ENCODE measurements around the gene C1orf232. TPM values are rescaled to one million over a fixed set of nuclear protein-coding genes. Genes with fewer than 3 reads are reported as not detected.

Gene C1orf232
- total and polyA plus RNA-seq, 9 of the 15 experiments (the other 6 are each of a cell fraction or from before 2014, with no cell fraction given), result not detected

DNA sequence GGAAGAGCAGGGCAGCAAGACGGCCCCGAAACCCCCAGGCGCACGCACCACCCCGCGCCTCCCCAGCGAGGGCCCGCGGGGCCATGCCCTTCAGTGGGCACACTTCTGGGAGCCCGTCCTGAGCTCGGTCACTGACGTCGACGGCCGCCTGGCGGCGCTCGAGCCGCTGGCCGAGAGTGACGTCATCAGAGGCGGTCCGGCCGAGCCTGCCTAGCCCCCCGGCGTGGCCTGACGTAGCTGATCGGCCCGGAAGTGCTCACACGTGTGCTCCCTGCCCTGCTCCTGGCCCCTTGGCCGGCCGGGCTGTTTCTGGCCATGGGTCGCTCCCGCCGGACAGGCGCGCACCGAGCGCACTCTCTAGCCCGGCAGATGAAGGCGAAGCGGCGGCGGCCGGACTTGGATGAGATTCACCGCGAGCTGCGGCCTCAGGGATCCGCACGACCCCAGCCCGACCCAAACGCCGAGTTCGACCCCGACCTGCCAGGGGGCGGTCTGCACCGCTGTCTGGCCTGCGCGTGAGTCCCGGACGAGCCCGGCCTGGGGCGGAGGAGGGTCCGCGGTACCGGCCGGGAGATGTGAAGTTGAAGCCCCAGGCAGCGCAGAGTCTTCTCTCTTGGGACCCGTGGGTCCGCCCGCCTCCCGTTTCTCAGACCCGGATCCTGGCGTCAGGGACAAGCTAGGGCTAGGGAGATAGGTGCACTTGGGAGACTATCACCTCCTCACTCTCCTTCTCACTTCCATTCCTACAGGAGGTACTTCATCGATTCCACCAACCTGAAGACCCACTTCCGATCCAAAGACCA lies 1.1 kb upstream of the C1orf232 start, which contains the start of gene ZNF593 (continued):
- TF ChIP-seq NFRKB (IDR thresholded peaks at IDR 0.05; ENCODE audit: low read depth) (0 out of 2 replicates have a peak, but pooled peaks have one; percentile 46), ZNF324 (CRISPR knock-in tag; IDR thresholded peaks at IDR 0.05) (no peak), E2F3 (CRISPR knock-in tag; IDR thresholded peaks at IDR 0.05) (peak; percentile 23; the same call in 1 of the 2 replicates), NUFIP1 (IDR thresholded peaks at IDR 0.05; ENCODE audit: partially characterized antibody) (no peak), HNRNPLL (IDR thresholded peaks at IDR 0.05; ENCODE audit: low read depth, low read length, poor library complexity, severe bottlenecking) (no peak), SMARCC2 (IDR thresholded peaks at IDR 0.05; ENCODE audit: low read depth) (no peak), ARID3A (IDR thresholded peaks at IDR 0.05; ENCODE audit: borderline replicate concordance, low read depth, low read length) (no peak), ZNF232 (CRISPR knock-in tag; IDR thresholded peaks at IDR 0.05) (peak; percentile 87), ZNF274 (IDR thresholded peaks at IDR 0.05; ENCODE audit: borderline replicate concordance, low read depth, low read length) (no peak; the same call in 1 of the 2 replicates), LEF1 (IDR thresholded peaks at IDR 0.05) (no peak), MAX (CRISPR knock-in tag; IDR thresholded peaks at IDR 0.05) (peak; percentile 100), ETS2 (tag; IDR thresholded peaks at IDR 0.05; ENCODE audit: borderline replicate concordance, poor library complexity, severe bottlenecking) (no peak), NR4A1 (CRISPR knock-in tag; IDR thresholded peaks at IDR 0.05) (no peak), NR4A1 (tag; IDR thresholded peaks at IDR 0.05) (0 out of 2 replicates have a peak, but pooled peaks have one; percentile 65), ZNF445 (CRISPR knock-in tag; IDR thresholded peaks at IDR 0.05; ENCODE audit: low read depth) (no peak), ZNF436 (CRISPR knock-in tag; IDR thresholded peaks at IDR 0.05) (no peak), ZNF239 (CRISPR knock-in tag; IDR thresholded peaks at IDR 0.05) (no peak), TFAP4 (CRISPR knock-in tag; IDR thresholded peaks at IDR 0.05; ENCODE audit: borderline replicate concordance) (peak; percentile 95), ZNF518B (CRISPR knock-in tag; IDR thresholded peaks at IDR 0.05) (no peak), ZNF551 (CRISPR knock-in tag; IDR thresholded peaks at IDR 0.05) (no peak), BHLHE40 (IDR thresholded peaks at IDR 0.05; ENCODE audit: low read length) (peak; percentile 85), RB1 (IDR thresholded peaks at IDR 0.05; ENCODE audit: low read depth) (peak; percentile 96)
